ENCODE data around the gene QSOX2.
"Not testable (repeated sequence)": the region's sequence is repeated elsewhere in the genome, so short reads cannot be mapped to it uniquely, and the experiment has no call there.

Gene QSOX2

DNA sequence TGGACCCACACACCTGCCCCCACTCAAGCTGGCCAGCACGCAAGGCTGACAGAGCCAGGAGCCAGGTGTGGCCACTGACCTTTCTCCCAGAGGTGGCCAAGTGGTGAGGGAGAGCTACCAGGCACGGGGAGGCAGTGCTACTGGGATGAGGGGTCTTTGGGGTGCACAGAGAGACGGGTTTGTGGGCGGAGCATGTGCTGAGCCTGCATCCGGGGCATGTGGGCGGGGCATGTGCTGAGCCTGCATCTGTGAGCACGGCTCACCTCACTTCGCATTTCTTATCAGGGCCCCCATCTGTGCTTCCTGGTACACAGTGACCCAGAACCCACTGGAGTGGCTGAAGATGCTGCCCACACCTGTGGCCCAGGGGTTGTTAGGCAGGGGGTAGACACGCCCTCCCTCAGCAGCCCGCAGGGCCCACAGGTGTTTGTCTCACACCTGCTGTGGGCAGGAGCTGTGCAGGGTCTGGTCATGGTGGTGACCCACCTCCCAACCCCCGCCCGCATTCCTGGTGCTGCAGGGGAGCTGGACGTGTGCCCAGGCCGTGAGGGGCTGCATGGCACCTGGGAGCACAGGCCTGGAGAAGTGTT, 36.8 kb upstream of the QSOX2 start:
- no peak for DNase-seq (ENCODE audit: low read depth)

- no peak for DNase-seq (ENCODE audit: low read depth)
Measured at GRCh38 chr9:136281421-136282271, 36.0 kb upstream of the QSOX2 start.

DNA sequence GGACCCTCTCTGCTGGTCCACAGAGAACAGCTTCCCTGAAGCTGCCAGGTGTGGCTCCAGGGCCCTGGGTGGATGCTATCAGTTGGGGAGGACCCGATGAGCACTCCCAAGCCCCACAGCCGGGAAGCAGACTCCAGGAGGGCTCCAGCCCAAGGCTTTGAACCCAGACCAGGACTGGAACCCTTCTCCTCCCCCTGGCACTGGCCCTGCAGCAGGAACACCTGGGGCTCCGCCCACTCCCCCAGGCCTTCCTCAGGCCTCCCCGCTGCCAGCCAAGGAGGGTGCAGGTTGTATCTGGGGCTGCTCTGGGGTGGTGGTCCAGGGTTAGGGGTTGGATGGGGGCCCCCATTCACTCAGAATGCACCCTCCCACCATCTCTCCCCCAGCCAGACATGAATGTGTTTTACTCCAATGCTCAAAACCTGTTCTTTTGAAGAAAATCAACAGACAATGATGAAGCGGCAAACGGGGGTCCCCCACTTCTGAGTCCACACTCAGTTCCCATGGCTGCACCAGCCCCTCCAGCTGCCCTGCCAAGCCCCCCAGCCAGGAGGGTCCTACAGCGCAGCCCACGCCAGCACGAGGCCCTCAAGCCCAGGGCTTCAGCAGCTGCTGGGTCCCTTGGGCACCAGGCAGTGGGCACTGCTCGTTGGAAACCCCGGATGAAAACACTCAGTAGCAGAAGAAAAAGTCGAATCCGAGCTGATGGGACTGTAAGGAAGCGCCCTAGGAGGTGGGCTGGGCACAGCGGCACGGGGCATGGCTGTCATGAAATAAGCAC, 35.1 kb upstream of the QSOX2 start:
- DNase-seq (ENCODE audit: low read depth) = no peak

DNA sequence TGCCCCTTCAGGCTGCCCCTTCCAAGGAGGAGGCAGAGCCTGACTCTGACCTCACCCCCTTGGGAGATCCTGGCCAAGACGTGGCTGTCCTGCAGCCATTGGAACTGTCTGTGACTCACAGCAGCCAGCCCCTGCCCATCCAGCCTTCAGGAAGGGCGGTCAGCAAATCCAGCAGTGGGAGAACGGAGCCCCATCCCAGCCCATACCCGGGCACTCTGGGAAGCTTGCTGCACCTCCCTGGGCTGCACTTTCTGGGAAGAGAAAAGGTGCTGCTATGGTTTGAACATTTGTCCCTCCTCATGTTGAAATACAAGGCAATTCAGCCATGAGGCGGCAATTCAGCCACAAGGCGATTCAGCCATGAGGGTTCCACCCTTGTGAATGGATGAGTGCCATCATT, 33.9 kb upstream of the QSOX2 start:
- DNase-seq (ENCODE audit: low read depth) = no peak

GRCh38 chr9:136278894-136279293, 33.3 kb upstream of the QSOX2 start:
- DNase-seq (ENCODE audit: low read depth) = no peak

- DNase-seq (ENCODE audit: low read depth) = no peak
Measured at GRCh38 chr9:136278221-136278620, 32.6 kb upstream of the QSOX2 start.

DNA sequence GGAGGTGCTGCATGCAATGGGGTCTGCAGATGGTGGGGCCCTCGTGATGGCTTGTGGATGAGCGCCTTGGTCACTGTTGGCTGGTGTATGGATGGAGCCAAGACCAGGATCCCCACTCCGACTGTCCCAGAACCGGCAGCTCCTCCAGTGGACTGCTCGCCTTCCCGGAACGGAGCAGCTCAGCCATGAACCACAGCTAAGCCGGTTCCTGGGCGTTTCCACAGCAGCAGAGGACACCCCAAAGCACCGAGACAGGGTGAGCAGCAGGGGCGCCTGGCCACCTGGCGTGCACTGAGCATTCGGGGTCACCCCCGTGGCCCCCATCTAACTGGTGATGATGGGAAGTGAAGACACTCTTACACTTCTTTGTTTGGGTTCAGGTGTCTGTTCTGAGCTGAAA, 32.1 kb upstream of the QSOX2 start:
- no peak for DNase-seq (ENCODE audit: low read depth)

- DNase-seq (ENCODE audit: low read depth) = no peak
Measured at GRCh38 chr9:136276716-136277115, 31.1 kb upstream of the QSOX2 start.

GRCh38 chr9:136275655-136276429, 30.2 kb upstream of the QSOX2 start:
- peak; percentile 13 for DNase-seq (ENCODE audit: low read depth)

GRCh38 chr9:136274786-136275654, 29.4 kb upstream of the QSOX2 start:
- no peak for DNase-seq (ENCODE audit: low read depth)

DNA sequence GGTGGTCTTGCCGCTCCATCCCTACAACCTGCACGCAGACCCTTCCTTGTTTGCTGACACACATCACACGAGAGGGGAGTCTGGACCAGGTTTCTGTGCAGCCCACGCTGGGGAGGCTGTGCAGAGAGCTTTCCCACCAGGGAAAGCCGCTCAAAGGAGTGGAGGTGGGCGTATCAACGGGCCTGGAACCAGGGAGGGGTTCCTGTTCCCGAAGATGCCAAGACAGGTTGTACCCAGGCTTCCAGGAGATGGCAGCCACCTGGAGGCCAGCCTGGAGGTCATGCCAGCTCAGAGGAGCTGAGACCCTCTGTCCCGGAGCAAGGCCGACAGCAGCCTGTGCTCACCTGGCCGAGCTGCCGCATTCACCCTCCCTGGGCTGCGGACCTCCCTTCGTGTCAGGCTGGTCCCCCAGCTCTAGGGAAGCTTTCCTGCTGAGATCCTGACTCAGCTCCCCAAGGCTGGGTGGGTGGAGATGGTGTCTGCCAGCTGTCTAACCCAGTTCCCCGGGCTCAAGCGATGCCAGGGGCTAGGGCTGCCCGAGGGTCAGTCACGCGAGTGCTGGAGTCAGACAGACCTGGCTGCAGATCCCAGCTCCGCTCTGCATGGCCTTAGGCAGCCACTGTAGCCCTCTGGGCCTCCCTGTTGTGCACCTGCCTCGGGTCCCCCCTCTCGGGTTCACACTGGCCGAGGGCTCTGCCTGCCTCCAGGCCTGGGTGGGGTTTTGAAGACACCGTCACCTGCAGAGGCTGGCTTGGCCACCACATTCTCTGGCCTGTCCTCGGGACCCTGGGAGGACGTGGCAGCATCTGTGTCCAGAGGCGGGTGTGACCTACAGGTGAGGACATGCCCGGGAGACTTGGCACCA, 28.5 kb upstream of the QSOX2 start:
- DNase-seq (ENCODE audit: low read depth) = no peak

- DNase-seq (ENCODE audit: low read depth) = peak; percentile 32
Measured at GRCh38 chr9:136273244-136273865, 27.7 kb upstream of the QSOX2 start.

GRCh38 chr9:136270173-136270705, 24.6 kb upstream of the QSOX2 start:
- no peak for DNase-seq (ENCODE audit: low read depth)

GRCh38 chr9:136268735-136269134, 23.1 kb upstream of the QSOX2 start:
- no peak for DNase-seq (ENCODE audit: low read depth)

DNA sequence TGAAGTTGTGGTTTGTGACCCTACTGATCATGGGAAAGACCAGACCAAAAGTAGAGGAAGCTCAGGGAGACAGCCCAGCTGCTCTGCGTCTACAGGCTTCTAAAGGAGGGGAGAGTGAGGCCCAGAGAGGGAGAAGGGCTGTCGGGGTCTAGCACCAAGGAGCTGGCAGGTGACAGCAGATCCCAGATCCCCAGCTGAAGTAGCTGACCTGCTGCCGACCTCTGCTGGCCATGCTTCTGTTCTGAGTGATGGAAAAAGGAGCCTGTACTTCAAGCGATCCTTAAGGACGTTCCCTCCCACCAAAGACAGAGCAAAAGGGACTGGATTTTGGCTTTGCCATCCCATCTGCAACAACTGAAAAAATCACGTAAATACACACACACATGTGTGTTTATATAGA, 22.7 kb upstream of the QSOX2 start:
- peak; percentile 27 for DNase-seq (ENCODE audit: low read depth)

- peak; percentile 85 for DNase-seq (ENCODE audit: low read depth)
Measured at GRCh38 chr9:136267261-136268111, 21.9 kb upstream of the QSOX2 start.

- not testable (repeated sequence) for DNase-seq (ENCODE audit: low read depth)
Measured at GRCh38 chr9:136266641-136267040, 21.0 kb upstream of the QSOX2 start.

DNA sequence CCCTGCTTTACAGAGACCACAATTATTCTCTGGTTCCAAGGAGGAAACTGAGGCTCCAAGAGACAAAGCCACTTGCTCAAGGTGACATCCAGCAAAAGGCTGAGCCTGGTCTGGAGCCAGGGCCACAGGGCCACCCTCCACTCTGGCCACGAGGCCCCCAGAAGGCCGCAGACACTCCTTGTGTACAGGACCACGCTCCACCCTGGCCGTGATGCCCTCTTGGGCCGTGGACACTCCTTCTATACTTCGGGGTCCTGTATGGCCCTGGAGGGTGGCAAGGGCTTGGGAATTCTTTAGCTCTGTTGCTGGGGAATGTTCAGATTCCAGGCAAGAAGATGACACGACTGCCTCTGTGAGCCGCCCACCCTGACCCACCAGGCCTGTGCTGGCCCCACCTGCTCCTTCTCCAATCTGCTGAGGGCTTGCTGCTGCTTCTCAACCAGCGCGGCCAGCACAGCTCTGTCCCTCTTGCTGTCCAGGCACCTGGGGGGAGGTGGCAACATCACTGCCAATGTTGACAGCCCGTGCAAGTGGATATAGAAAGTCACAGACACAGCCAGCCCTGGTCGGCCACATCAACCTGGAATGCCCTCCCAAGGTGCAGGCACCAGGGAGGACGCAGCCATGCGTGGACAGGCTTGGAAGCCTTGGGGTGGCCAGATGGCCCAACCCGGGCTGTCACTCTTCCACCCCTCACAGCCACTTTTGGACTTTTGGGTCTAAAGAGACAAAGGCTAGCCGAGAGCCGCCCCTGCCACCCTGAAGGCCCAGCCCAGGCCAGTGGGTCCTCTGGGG, 20.1 kb upstream of the QSOX2 start:
- DNase-seq (ENCODE audit: low read depth) = no peak

All from ELR (cell line).